WTC11 (cell line): ENCODE measurements around the gene SLBP. TPM values are rescaled to one million over a fixed set of nuclear protein-coding genes. Genes with fewer than 3 reads are reported as not detected.

ENCODE experiments used
- ARID4B ChIP-seq: sonication (generic); formaldehyde crosslinking; IDR thresholded peaks from 2 replicates; pipeline ENCODE4 v1.8.0; 2023; ENCODE audit warnings: missing genetic modification reagents, mild to moderate bottlenecking, borderline replicate concordance
- ATF2 ChIP-seq: sonication (generic); formaldehyde crosslinking; IDR thresholded peaks from 2 replicates; pipeline ENCODE4 v1.8.1; 2022; ENCODE audit warnings: low read depth, missing genetic modification reagents, borderline replicate concordance
- CBFB ChIP-seq: sonication (generic); formaldehyde crosslinking; IDR thresholded peaks from 2 replicates; pipeline ENCODE4 v1.8.1; 2022; ENCODE audit warnings: mild to moderate bottlenecking, low read depth, missing genetic modification reagents
- CDX4 ChIP-seq: fragments of 250-450 bp; sonication (Bioruptor Pico); IDR thresholded peaks from 2 replicates; pipeline ENCODE4 v1.9.0; 2021; ENCODE audit warnings: moderate library complexity, mild to moderate bottlenecking, inconsistent platforms, borderline replicate concordance
- CREM ChIP-seq: sonication (generic); formaldehyde crosslinking; IDR thresholded peaks from 2 replicates; pipeline ENCODE4 v1.8.1; 2022; ENCODE audit warnings: mild to moderate bottlenecking, missing genetic modification reagents, moderate library complexity
- E2F1 ChIP-seq: sonication (generic); formaldehyde crosslinking; IDR thresholded peaks from 2 replicates; pipeline ENCODE4 v1.8.0; 2022; ENCODE audit warnings: mild to moderate bottlenecking, missing genetic modification reagents
- E2F4 ChIP-seq: sonication (generic); formaldehyde crosslinking; IDR thresholded peaks from 2 replicates; pipeline ENCODE4 v1.8.1; 2022; ENCODE audit warnings: low read depth, mild to moderate bottlenecking, moderate library complexity, missing genetic modification reagents, borderline replicate concordance
- ESRRA ChIP-seq: sonication (generic); formaldehyde crosslinking; IDR thresholded peaks from 2 replicates; pipeline ENCODE4 v1.8.1; 2022; ENCODE audit warnings: mild to moderate bottlenecking, missing genetic modification reagents, borderline replicate concordance
- FOXJ3 ChIP-seq: sonication (generic); formaldehyde crosslinking; IDR thresholded peaks from 2 replicates; pipeline ENCODE4 v1.9.0; 2021; ENCODE audit warnings: missing genetic modification reagents, mild to moderate bottlenecking, borderline replicate concordance
- FOXK1 ChIP-seq: sonication (generic); formaldehyde crosslinking; IDR thresholded peaks from 2 replicates; pipeline ENCODE4 v1.8.0; 2022; ENCODE audit warnings: mild to moderate bottlenecking, moderate library complexity, missing genetic modification reagents
- FOXP4 ChIP-seq: sonication (generic); formaldehyde crosslinking; IDR thresholded peaks from 2 replicates; pipeline ENCODE4 v1.8.0; 2022; ENCODE audit warnings: mild to moderate bottlenecking, missing genetic modification reagents
- GABPB1 ChIP-seq: sonication (generic); formaldehyde crosslinking; IDR thresholded peaks from 2 replicates; pipeline ENCODE4 v1.8.1; 2023; ENCODE audit warnings: mild to moderate bottlenecking, missing genetic modification reagents
- IRF2 ChIP-seq: sonication (generic); formaldehyde crosslinking; IDR thresholded peaks from 2 replicates; pipeline ENCODE4 v1.8.0; 2022; ENCODE audit warnings: low read depth, missing genetic modification reagents, borderline replicate concordance
- JAZF1 ChIP-seq: fragments of 250-450 bp; sonication (Bioruptor Pico); IDR thresholded peaks from 2 replicates; pipeline ENCODE4 v1.9.0; 2021; ENCODE audit warnings: moderate library complexity, mild to moderate bottlenecking, inconsistent platforms
- NR2C2 ChIP-seq: sonication (generic); formaldehyde crosslinking; IDR thresholded peaks from 2 replicates; pipeline ENCODE4 v1.8.0; 2022; ENCODE audit warnings: mild to moderate bottlenecking, missing genetic modification reagents
- SP1 ChIP-seq: sonication (generic); formaldehyde crosslinking; conservative IDR thresholded peaks from 2 replicates; pipeline ENCODE4 v1.8.1; 2022; ENCODE audit warnings: missing genetic modification reagents
- TCF7 ChIP-seq: sonication (generic); formaldehyde crosslinking; IDR thresholded peaks from 2 replicates; pipeline ENCODE4 v1.8.0; 2022; ENCODE audit warnings: mild to moderate bottlenecking, low read depth, missing genetic modification reagents, moderate library complexity
- TP53 ChIP-seq: sonication (generic); formaldehyde crosslinking; IDR thresholded peaks from 2 replicates; pipeline ENCODE4 v1.8.1; 2023; ENCODE audit warnings: mild to moderate bottlenecking, missing genetic modification reagents
- USF1 ChIP-seq: sonication (generic); formaldehyde crosslinking; IDR thresholded peaks from 2 replicates; pipeline ENCODE4 v1.8.0; 2022; ENCODE audit warnings: mild to moderate bottlenecking, missing genetic modification reagents
- USF2 ChIP-seq: sonication (generic); formaldehyde crosslinking; IDR thresholded peaks from 2 replicates; pipeline ENCODE4 v1.8.1; 2023; ENCODE audit warnings: mild to moderate bottlenecking, missing genetic modification reagents, moderate library complexity
- ZBTB21 ChIP-seq: sonication (generic); formaldehyde crosslinking; IDR thresholded peaks from 2 replicates; pipeline ENCODE4 v1.8.1; 2023; ENCODE audit warnings: mild to moderate bottlenecking, missing genetic modification reagents, borderline replicate concordance
- ZNF416 ChIP-seq: fragments of 250-450 bp; sonication (Bioruptor Pico); IDR thresholded peaks from 2 replicates; pipeline ENCODE4 v1.9.0; 2021; ENCODE audit warnings: mild to moderate bottlenecking, inconsistent platforms
- ZSCAN18 ChIP-seq: fragments of 250-450 bp; sonication (Bioruptor Pico); IDR thresholded peaks from 2 replicates; pipeline ENCODE4 v2.1.2; 2022; ENCODE audit warnings: mild to moderate bottlenecking, moderate library complexity
- total RNA-seq: library from RNA; stranded (reverse); gene quantifications from 3 replicates; pipeline ENCODE4 v1.2.3, GENCODE V29; 2021

SLBP gene
- total RNA-seq, 1 experiment from 2014 or later, result 40.2 TPM

- TF ChIP-seq E2F1 (CRISPR knock-in tag) (no peak; the same call in 1 of the 2 replicates), FOXK1 (peak; percentile 68; the same call in 1 of the 2 replicates), USF1 (CRISPR knock-in tag) (no peak; the same call in 1 of the 2 replicates), ZSCAN18 (CRISPR knock-in tag) (no peak), ZNF416 (CRISPR knock-in tag) (no peak), CDX4 (no peak), E2F4 (CRISPR knock-in tag) (peak; percentile 93), NR2C2 (CRISPR knock-in tag) (no peak), USF2 (no peak), CREM (CRISPR knock-in tag) (peak; percentile 63; the same call in 1 of the 2 replicates), ARID4B (CRISPR knock-in tag) (peak; percentile 69; the same call in 1 of the 2 replicates), JAZF1 (CRISPR knock-in tag) (no peak), ZBTB21 (no peak), FOXP4 (CRISPR knock-in tag) (no peak; the same call in 1 of the 2 replicates), FOXJ3 (CRISPR knock-in tag) (no peak), CBFB (CRISPR knock-in tag) (0 out of 2 replicates have a peak, but pooled peaks have one; percentile 67), ESRRA (CRISPR knock-in tag) (no peak), ATF2 (no peak), TP53 (CRISPR knock-in tag) (no peak; the same call in 1 of the 2 replicates), SP1 (CRISPR knock-in tag) (peak; percentile 75), TCF7 (no peak; the same call in 1 of the 2 replicates), GABPB1 (peak; percentile 86), IRF2 (CRISPR knock-in tag) (no peak)
Measured at GRCh38 chr4:1712216-1713002, at the start of gene SLBP (continued).
